ENCODE results near the gene SNX33. TPM values are rescaled to one million over a fixed set of nuclear protein-coding genes. Genes with fewer than 3 reads are reported as not detected.
A peak's percentile ranks its signal among the peaks of the same experiment; 100 is the strongest.

Gene SNX33
- polyA plus RNA-seq, 1 donor (not counting 4 experiments of a cell fraction or from before 2014, with no cell fraction given) = 21.7 TPM

GRCh38 chr15:75696311-75696720 is 48.6 kb downstream of the SNX33 start:
- Histone ChIP-seq H3K4me1 (ENCODE audit: control insufficient read depth, extremely low read depth, insufficient read depth, low read length) (peaks cover 69% of the 10 kb centered on the region), H4K20me1 (ENCODE audit: control insufficient read depth, extremely low read depth, insufficient read depth, low read length) (no peaks in the 10 kb centered on the region), H3K9ac (ENCODE audit: control insufficient read depth, extremely low read depth, insufficient read depth, low read length) (peak overlapping the region; percentile 66), H2AFZ (ENCODE audit: control insufficient read depth, low read length) (peak overlapping the region; percentile 30), H3K9me3 (ENCODE audit: control insufficient read depth, low read depth, low read length) (no peaks in the 10 kb centered on the region), H3K36me3 (ENCODE audit: control insufficient read depth in 2 of 2, extremely low read depth in 1 of 2, insufficient read depth in 2 of 2, low read length in 2 of 2) (no peaks in the 10 kb centered on the region), H3K4me2 (ENCODE audit: control insufficient read depth, extremely low read depth, insufficient read depth, low read depth, low read length) (peak overlapping the region; percentile 67), H3K27ac (ENCODE audit: control insufficient read depth, insufficient read depth, low read length) (peak overlapping the region; percentile 88), H3K27me3 (ENCODE audit: control insufficient read depth, extremely low read depth, insufficient read depth, low read length) (no peaks in the 10 kb centered on the region), H3K4me3 (ENCODE audit: control insufficient read depth in 2 of 3, extremely low read depth in 1 of 3, insufficient read depth in 2 of 3, low read depth in 1 of 3, low read length in 3 of 3) (peak overlapping the region in 1 of 3 experiments; percentile 20), H3K9me1 (ENCODE audit: control insufficient read depth, extremely low read depth, insufficient read depth, low read length) (no peaks in the 10 kb centered on the region), H3K79me2 (ENCODE audit: control insufficient read depth, insufficient read depth, low read length) (no peaks in the 10 kb centered on the region)
- FAIRE-seq (no peak), DNase-seq (ENCODE audit: low read depth, low spot score) (no peak)
- TF ChIP-seq, protein P1, sequence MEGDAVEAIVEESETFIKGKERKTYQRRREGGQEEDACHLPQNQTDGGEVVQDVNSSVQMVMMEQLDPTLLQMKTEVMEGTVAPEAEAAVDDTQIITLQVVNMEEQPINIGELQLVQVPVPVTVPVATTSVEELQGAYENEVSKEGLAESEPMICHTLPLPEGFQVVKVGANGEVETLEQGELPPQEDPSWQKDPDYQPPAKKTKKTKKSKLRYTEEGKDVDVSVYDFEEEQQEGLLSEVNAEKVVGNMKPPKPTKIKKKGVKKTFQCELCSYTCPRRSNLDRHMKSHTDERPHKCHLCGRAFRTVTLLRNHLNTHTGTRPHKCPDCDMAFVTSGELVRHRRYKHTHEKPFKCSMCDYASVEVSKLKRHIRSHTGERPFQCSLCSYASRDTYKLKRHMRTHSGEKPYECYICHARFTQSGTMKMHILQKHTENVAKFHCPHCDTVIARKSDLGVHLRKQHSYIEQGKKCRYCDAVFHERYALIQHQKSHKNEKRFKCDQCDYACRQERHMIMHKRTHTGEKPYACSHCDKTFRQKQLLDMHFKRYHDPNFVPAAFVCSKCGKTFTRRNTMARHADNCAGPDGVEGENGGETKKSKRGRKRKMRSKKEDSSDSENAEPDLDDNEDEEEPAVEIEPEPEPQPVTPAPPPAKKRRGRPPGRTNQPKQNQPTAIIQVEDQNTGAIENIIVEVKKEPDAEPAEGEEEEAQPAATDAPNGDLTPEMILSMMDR (optimal IDR thresholded peaks at IDR 0.05 in 1 of 3, IDR thresholded peaks at IDR 0.05 in 1 of 3, conservative IDR thresholded peaks at IDR 0.05 in 1 of 3; ENCODE audit: extremely low read depth in 1 of 3, insufficient read depth in 2 of 3, low read length in 3 of 3) = no peak
- no peak for TF ChIP-seq EZH2 (IDR thresholded peaks at IDR 0.05; ENCODE audit: low read length)
- dilution Hi-C loops (cut with MboI; ENCODE audit: extremely low pct_ligation_motif_present, low sequenced_read_pairs) = no loop called here

DNA sequence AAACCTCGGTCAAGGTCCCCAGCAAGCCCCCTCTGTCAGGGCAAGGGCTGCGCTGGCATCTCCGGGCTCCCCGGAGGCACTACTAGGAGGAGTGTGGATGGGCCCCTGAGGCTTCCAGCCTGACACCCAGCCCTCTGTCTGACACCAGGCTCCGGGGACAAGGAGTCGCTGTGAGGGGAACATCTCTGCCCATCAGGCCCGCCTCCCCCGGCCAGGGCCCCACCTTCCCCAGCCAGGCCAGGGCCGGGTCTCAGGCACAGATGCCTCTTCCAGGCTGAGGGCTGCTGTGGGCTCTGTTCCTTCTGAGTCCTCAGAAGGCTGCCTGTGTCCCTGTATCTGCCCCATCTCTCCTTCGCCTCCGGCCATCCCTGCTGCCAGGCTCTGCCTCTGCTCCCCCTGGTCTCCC is 49.1 kb downstream of the SNX33 start:
- Histone ChIP-seq H3K4me2 (ENCODE audit: control insufficient read depth, extremely low read depth, insufficient read depth, low read depth, low read length) (peak overlapping the region; percentile 67), H3K27ac (ENCODE audit: control insufficient read depth, insufficient read depth, low read length) (peak overlapping the region; percentile 88), H4K20me1 (ENCODE audit: control insufficient read depth, extremely low read depth, insufficient read depth, low read length) (no peaks in the 10 kb centered on the region), H3K9me1 (ENCODE audit: control insufficient read depth, extremely low read depth, insufficient read depth, low read length) (no peaks in the 10 kb centered on the region), H3K36me3 (ENCODE audit: control insufficient read depth in 2 of 2, extremely low read depth in 1 of 2, insufficient read depth in 2 of 2, low read length in 2 of 2) (no peaks in the 10 kb centered on the region), H3K79me2 (ENCODE audit: control insufficient read depth, insufficient read depth, low read length) (no peaks in the 10 kb centered on the region), H3K9me3 (ENCODE audit: control insufficient read depth, low read depth, low read length) (no peaks in the 10 kb centered on the region), H3K4me3 (ENCODE audit: control insufficient read depth in 2 of 3, extremely low read depth in 1 of 3, insufficient read depth in 2 of 3, low read depth in 1 of 3, low read length in 3 of 3) (no peak overlapping the region), H3K9ac (ENCODE audit: control insufficient read depth, extremely low read depth, insufficient read depth, low read length) (peak overlapping the region; percentile 66), H2AFZ (ENCODE audit: control insufficient read depth, low read length) (no peak overlapping the region), H3K27me3 (ENCODE audit: control insufficient read depth, extremely low read depth, insufficient read depth, low read length) (no peaks in the 10 kb centered on the region), H3K4me1 (ENCODE audit: control insufficient read depth, extremely low read depth, insufficient read depth, low read length) (peaks cover 69% of the 10 kb centered on the region)
- no peak for DNase-seq (ENCODE audit: low read depth, low spot score)
- TF ChIP-seq EZH2 (IDR thresholded peaks at IDR 0.05; ENCODE audit: low read length) = no peak
- TF ChIP-seq, protein P1 (optimal IDR thresholded peaks at IDR 0.05 in 1 of 3, IDR thresholded peaks at IDR 0.05 in 1 of 3, conservative IDR thresholded peaks at IDR 0.05 in 1 of 3; ENCODE audit: extremely low read depth in 1 of 3, insufficient read depth in 2 of 3, low read length in 3 of 3) = no peak
- FAIRE-seq = no peak
- dilution Hi-C loops (cut with MboI; ENCODE audit: extremely low pct_ligation_motif_present, low sequenced_read_pairs) = no loop called here

Measured in keratinocyte (primary cell).